Colon (tissue), 2 donors: ENCODE measurements around the gene MGRN1.
"Not testable (repeated sequence)": the region's sequence is repeated elsewhere in the genome, so short reads cannot be mapped to it uniquely, and the experiment has no call there.

Experiments used
- FAIRE-seq: peaks from 2 replicates; lab custom pipeline; 2012; peaks lifted over from hg19 to GRCh38; lab: Jason Lieb, UNC
- donor health status: control.
- donor health status: control.

Gene MGRN1

DNA sequence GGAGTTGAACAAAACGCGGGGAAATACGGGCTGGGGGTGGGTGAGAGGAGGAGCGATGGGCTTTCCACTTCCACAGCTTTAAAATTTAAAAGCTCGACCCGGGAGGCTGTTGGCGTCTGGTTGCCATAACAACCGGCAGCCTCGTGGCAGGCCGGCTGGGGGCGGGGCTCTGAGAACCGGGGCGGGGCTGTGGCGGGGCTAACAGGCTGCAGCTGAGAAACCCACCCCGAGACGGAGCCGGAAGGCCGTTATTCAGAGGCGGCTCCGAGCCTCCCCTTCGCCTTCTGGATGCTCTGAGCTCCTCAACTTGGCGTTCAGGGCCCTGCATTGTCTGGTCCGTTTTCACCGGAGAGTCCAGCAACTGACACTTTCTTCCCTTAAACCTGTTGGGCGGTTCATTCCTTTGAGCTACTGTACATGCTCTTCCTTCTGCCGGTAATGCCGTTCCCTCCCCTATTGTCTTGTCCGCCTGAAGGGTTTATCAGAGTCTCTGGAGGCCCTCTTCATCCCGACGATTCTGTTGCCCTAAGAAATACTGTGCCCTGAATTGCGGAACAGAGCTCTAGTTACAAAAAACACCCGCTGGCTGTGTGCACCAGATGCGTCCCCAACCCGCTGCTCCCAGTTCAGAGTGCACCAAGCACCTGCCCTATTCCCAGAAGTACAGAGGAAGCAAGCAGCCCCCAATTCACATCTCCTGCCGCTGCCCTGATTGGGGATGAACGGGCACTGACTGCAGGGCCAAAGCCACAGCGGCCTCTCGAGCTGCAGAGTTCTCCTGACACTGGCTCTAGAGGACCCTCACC, 110.3 kb downstream of the MGRN1 start:
- FAIRE-seq, result no peak

DNA sequence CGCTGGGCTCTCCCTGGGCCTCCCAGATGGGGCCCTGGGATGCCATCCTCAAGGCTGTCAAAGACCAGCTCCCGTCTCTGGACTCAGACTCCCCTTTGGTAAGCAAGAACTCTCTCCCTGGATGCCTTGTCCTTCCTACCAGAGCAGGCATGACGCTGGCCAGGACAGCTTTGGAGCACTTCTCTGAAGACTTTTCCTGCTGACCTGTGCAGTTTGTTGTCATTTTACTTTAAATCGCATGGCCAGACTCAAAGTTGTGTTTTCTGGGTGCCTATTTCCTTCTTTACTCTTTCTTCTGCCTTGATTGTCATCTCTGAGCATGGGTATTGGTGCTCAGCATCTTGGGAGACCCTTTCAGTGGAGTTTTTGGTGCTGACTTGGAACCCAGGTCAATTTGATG, 111.9 kb downstream of the MGRN1 start:
- FAIRE-seq, result no peak

DNA sequence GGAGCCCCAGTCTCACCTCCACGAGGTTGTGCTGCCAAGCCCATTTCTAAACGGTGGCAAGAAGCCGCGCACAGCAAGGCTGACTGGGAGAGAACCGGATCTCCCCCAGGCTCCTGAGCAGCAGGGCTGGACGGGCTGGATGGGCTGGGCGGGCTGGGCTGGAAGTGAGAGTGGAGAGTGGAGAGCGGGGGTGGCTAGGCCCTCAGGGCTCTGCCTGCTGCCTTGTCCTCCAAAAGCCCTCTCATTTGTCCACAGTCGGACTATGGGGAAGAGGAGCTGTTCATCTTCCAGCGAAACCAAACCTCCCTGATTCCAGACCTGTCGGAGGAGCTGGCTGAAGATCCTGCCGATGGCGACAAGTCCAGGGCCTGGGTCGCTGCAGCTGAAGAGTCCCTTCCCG, 112.9 kb downstream of the MGRN1 start:
- no peak for FAIRE-seq

DNA sequence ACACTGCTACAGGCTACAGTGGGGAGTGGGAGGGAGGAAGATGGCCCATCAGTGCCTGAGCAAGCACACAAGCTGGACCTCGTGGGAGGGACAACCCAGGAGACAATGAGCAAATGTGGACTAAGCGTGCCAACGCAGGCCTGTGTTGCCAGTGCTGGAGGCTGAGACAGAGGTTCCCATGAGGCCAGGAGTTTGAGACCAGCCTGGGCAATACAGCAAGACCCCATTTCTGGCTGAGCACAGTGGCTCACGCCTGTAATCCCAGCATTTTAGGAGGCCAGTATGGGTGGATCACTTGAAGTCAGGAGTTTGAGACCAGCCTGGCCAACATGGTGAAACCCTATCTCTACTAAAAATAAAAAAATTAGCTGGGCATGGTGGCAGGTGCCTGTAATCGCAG, 113.7 kb downstream of the MGRN1 start:
- not testable (repeated sequence) for FAIRE-seq
